Stimulated activated CD8-positive, alpha-beta memory T cell treated with anti-CD3 and anti-CD28 coated beads, Interleukin-7, amount 100 ng/mL, for 48 hours (primary cell): Measurements from ENCODE around the gene UCKL1.
A peak's percentile ranks its signal among the peaks of the same experiment; 100 is the strongest.

Experiments
- DNase-seq, 2 donors: peaks; one replicate each; pipeline ENCODE4 v3.0.0-alpha.2; 2020; ENCODE audit warnings: low read depth in 1 of 2; ENCODE audit errors: extremely low read depth in 1 of 2

UCKL1 gene

GRCh38 chr20:63959699-63960075 lies 3.5 kb upstream of the UCKL1 start:
- DNase-seq = no peak

- DNase-seq = no peak
Measured at GRCh38 chr20:63958964-63959698, 2.9 kb upstream of the UCKL1 start.

- no peak for DNase-seq
Measured at GRCh38 chr20:63958471-63958870, 2.3 kb upstream of the UCKL1 start.

GRCh38 chr20:63957690-63958441 lies 1.6 kb upstream of the UCKL1 start:
- peak in 1 of 2 donors; percentile 46 for DNase-seq

- peak in 1 of 2 donors; percentile 51 for DNase-seq
Measured at GRCh38 chr20:63957004-63957689, 931 bp upstream of the UCKL1 start.

GRCh38 chr20:63956664-63957003 lies 418 bp upstream of the UCKL1 start:
- DNase-seq = no peak

GRCh38 chr20:63955281-63955826 lies 862 bp downstream of the UCKL1 start:
- DNase-seq = no peak

GRCh38 chr20:63953764-63954429 lies 2.3 kb downstream of the UCKL1 start:
- DNase-seq = no peak

GRCh38 chr20:63952769-63953168 lies 3.4 kb downstream of the UCKL1 start:
- DNase-seq = no peak

GRCh38 chr20:63952210-63952535 lies 4.0 kb downstream of the UCKL1 start:
- DNase-seq = no peak

- no peak for DNase-seq
Measured at GRCh38 chr20:63951398-63952209, 4.6 kb downstream of the UCKL1 start.

GRCh38 chr20:63950701-63951397 lies 5.4 kb downstream of the UCKL1 start:
- DNase-seq = no peak

GRCh38 chr20:63947638-63948456 lies 8.4 kb downstream of the UCKL1 start:
- DNase-seq = no peak

- DNase-seq = no peak
Measured at GRCh38 chr20:63946986-63947637, 9.1 kb downstream of the UCKL1 start.

GRCh38 chr20:63945921-63946920 lies 10.0 kb downstream of the UCKL1 start:
- no peak for DNase-seq

GRCh38 chr20:63945031-63945658 lies 11.1 kb downstream of the UCKL1 start:
- DNase-seq = no peak
